Colonic mucosa (tissue), 4 donors: ENCODE measurements around the gene H1-8. TPM values are rescaled to one million over a fixed set of nuclear protein-coding genes. Genes with fewer than 3 reads are reported as not detected.

Experiments
- DNase-seq: peaks from one replicate; pipeline ENCODE4 v3.0.0-alpha.2; 2020
- H3K27ac ChIP-seq: fragments of 200-600 bp; one replicate; pipeline ENCODE4 v1.8.0; 2021
- H3K27me3 ChIP-seq: fragments of 200-600 bp; one replicate; pipeline ENCODE4 v1.8.0; 2021
- H3K36me3 ChIP-seq: fragments of 200-600 bp; one replicate; pipeline ENCODE4 v1.8.0; 2021
- H3K4me1 ChIP-seq: fragments of 200-600 bp; one replicate; pipeline ENCODE4 v1.8.0; 2021; ENCODE audit warnings: mild to moderate bottlenecking
- H3K4me3 ChIP-seq: fragments of 200-600 bp; one replicate; pipeline ENCODE4 v1.8.0; 2021
- H3K9ac ChIP-seq, 2 donors: one replicate each; pipeline ENCODE4 v1.7.0; 2013; ENCODE audit warnings: control low read depth in 2 of 2, low read depth in 2 of 2, low read length in 2 of 2
- H3K9me3 ChIP-seq: fragments of 200-600 bp; one replicate; pipeline ENCODE4 v1.8.0; 2021
- intact Hi-C: fragments of 100-400 bp; cut with DNase I; formaldehyde crosslinking; loops from one replicate; pipeline ENCODE4 v1.14.1; 2022
- total RNA-seq, 2 donors: library from RNA; stranded (reverse); fragmentation: NEBNext Ultra II Directional in 1 of 2; extraction: Animal tissue kit (Norgen Biotek cat#: 25700) in 1 of 2; gene quantifications; one replicate each; pipeline ENCODE4 v1.2.1, GENCODE V29; 2021
- TF ChIP-seq, protein P1 (sequence below): fragments of 200-600 bp; IDR thresholded peaks from one replicate; pipeline ENCODE4 v1.8.0; 2022; ENCODE audit warnings: antibody characterized with exemption, mild to moderate bottlenecking
- donor health status: healthy.
- donor health status: DM: no; HTN: no; CAD: no.
- donor health status: DM: no; HTN: no; CAD: no.

Gene H1-8
- total RNA-seq, 2 donors from 2014 or later: not detected

DNA sequence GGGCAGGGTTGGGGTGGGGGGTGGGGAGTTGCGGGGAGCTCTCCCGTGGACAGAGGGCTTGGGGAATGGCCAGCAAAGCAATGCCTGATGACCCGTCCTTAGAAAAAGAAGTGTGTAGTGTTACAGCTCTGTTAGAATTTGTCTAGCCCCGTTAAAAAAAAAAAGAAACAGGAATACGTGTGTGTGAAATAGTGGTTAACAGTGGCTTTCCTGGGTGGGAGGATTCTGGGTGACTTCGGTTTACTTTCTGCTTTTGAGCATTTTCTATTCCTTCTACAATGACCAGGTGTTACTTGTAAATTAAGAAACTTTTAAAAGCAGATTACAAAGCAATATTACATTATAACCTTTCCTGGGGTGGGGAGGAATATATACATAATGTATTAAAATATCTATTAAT, 25.0 kb downstream of the H1-8 start:
- no peaks in the 10 kb centered on the region for H3K36me3 ChIP-seq
- TF ChIP-seq, protein P1, sequence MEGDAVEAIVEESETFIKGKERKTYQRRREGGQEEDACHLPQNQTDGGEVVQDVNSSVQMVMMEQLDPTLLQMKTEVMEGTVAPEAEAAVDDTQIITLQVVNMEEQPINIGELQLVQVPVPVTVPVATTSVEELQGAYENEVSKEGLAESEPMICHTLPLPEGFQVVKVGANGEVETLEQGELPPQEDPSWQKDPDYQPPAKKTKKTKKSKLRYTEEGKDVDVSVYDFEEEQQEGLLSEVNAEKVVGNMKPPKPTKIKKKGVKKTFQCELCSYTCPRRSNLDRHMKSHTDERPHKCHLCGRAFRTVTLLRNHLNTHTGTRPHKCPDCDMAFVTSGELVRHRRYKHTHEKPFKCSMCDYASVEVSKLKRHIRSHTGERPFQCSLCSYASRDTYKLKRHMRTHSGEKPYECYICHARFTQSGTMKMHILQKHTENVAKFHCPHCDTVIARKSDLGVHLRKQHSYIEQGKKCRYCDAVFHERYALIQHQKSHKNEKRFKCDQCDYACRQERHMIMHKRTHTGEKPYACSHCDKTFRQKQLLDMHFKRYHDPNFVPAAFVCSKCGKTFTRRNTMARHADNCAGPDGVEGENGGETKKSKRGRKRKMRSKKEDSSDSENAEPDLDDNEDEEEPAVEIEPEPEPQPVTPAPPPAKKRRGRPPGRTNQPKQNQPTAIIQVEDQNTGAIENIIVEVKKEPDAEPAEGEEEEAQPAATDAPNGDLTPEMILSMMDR: no peak

DNA sequence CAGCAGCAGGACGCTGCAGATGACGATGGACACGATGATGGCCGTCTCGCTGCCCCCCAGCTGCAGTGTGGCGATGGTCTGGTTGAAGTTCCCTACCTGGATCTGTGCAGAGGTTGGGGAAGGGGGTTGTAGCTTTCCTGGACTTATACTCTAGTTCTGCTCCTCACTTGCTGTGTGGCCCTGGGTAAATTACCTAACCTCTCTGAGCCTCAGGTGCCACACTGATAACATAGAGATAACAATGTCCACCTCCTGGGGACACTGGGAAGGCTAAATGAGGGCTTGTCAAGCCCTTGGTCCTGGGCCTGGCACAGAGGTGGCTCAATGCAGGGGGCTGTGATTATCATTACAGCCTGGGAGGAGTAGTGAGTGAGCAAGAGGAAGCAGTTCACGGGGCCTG, 26.9 kb downstream of the H1-8 start:
- Histone ChIP-seq H3K27me3 (no peaks in the 10 kb centered on the region), H3K36me3 (no peaks in the 10 kb centered on the region), H3K4me1 (no peaks in the 10 kb centered on the region), H3K9ac (no peak overlapping the region), H3K4me3 (no peak overlapping the region), H3K27ac (no peak overlapping the region), H3K9me3 (no peaks in the 10 kb centered on the region)
- intact Hi-C loops: no loop called here
- TF ChIP-seq, protein P1: no peak
- no peak for DNase-seq

More for the DNA sequence above, 25.0 kb downstream of the H1-8 start:
- no peaks in the 10 kb centered on the region for H3K9me3 ChIP-seq
- H3K27ac ChIP-seq: no peak overlapping the region
- intact Hi-C loops: no loop called here
- no peaks in the 10 kb centered on the region for H3K27me3 ChIP-seq
- H3K9ac ChIP-seq: no peak overlapping the region
- H3K4me1 ChIP-seq: no peaks in the 10 kb centered on the region
- DNase-seq: no peak
- H3K4me3 ChIP-seq: no peak overlapping the region

DNA sequence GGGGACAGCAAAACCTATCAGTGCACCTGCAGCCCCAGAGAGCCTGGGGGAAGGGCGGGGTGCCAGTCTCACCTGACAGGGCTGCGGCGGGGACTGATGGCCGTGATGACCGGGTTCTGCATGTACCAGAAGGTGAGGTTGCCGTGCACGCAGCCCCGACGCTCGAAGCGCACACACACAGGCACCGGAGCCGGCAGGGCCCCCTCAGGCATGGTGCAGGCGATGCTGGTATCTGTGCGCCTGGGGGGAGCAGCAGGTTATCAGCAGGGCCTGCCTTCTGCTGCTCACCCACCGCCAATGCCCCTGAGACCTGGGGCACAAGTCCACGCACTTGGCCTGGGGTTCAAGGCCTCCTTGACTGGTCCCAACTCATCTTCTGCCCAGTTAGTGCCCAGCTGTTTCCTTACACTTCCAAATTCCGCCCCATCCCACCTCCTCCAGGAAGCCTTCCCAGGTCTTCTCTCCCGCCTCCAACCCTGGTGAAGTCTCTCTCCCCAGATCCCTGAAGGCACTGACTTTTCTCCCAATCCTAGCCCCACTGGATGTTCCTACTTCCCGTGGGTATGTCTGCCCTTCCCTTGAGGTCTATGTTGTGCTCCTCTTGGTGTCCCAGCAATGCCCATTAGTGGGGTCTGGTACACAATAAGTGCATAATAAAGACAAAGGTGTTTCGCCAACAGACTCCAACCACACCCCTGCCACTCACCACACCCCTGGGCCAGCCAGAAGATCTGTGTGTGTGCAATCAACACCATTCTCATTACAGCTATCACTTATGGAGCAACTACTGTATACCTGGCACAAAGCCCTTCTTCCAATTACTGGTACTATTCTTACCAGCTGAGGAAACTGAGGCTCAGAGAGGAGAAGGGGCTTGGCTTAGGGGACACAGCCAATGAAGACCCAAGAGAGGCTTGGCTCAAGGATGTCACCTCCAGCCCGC, 28.9 kb downstream of the H1-8 start:
- H3K27me3 ChIP-seq: no peaks in the 10 kb centered on the region
- TF ChIP-seq, protein P1: no peak
- no peak for DNase-seq
- H3K27ac ChIP-seq: no peak overlapping the region
- H3K4me1 ChIP-seq: peaks cover 5% of the 10 kb centered on the region
- H3K9ac ChIP-seq: no peak overlapping the region
- no peaks in the 10 kb centered on the region for H3K9me3 ChIP-seq
- H3K36me3 ChIP-seq: no peaks in the 10 kb centered on the region
- H3K4me3 ChIP-seq: no peak overlapping the region
- intact Hi-C loops: no loop called here

DNA sequence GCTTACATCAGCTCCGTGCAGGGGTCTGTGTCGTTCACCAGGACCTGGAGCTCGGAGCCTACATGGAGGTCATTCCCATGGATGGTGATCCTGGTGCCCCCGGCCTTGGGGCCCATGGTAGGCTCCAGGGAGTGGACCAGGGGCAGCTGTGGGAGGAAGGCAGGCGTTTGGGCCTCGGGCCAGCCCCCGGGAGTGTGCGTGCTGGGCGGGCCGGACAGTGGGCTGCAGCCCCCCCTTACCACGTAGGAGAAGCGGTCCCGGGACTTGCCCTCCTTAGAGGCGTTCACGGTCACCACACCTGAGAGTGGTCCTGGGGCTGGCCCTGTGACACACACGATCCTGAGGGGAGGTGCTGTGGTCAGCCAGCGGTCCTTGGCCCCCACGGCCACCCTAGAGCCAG, 29.6 kb downstream of the H1-8 start:
- H3K4me3 ChIP-seq: no peak overlapping the region
- intact Hi-C loops: no loop called here
- TF ChIP-seq, protein P1: no peak
- H3K4me1 ChIP-seq: peaks cover 5% of the 10 kb centered on the region
- DNase-seq: no peak
- H3K36me3 ChIP-seq: no peaks in the 10 kb centered on the region
- H3K27ac ChIP-seq: no peak overlapping the region
- no peak overlapping the region for H3K9ac ChIP-seq
- H3K27me3 ChIP-seq: no peaks in the 10 kb centered on the region
- H3K9me3 ChIP-seq: no peaks in the 10 kb centered on the region

DNA sequence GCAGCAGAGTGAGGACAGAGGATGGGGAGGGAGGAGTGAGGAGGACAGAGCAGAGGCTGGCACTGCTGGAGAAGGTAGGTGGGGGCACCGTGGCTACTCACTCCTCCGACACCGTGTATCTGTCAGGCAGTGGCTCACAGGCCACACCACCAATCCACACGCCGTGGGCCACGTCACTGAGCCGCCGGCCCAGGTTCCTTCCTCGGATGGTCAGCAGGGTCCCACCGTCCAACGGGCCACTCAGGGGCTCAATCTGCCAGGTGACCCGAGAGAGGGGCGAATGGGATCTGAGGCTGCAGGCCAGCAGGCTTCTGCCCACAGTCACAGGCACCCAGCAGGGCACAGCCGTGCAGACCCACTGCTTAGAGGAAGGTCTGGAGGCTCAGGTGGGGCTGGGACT, 30.5 kb downstream of the H1-8 start:
- H3K36me3 ChIP-seq: no peaks in the 10 kb centered on the region
- no peaks in the 10 kb centered on the region for H3K27me3 ChIP-seq
- TF ChIP-seq, protein P1: no peak
- no peak overlapping the region for H3K9ac ChIP-seq
- no peak overlapping the region for H3K4me3 ChIP-seq
- no peak for DNase-seq
- no peak overlapping the region for H3K27ac ChIP-seq
- H3K4me1 ChIP-seq: peaks cover 5% of the 10 kb centered on the region
- no peaks in the 10 kb centered on the region for H3K9me3 ChIP-seq
- intact Hi-C loops: no loop called here
